ENCODE data around the gene WDR90. TPM values are rescaled to one million over a fixed set of nuclear protein-coding genes. Genes with fewer than 3 reads are reported as not detected.

The WDR90 gene
- total RNA-seq, 1 experiment from 2014 or later: 38.3 TPM

DNA sequence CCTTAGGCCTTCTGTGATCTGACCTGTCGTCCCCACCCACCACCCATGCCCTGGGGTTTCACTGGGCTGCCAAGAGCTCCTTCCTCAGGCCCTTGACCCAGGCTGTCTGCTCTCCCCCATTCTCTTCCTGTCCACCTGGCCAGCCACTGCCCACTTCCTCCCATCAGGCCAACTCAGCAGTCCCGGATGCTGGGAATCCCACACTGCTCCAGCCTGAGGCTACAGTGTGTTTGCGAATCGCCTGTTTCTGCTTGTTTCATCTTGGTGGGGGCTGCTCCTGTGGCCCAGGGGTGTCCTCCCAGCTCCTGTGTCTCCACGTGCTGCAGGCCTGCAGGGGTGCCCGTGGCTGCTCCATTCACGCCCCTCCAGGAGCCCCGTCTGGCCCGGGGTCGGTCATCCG lies 64.9 kb downstream of the WDR90 start:
- Histone ChIP-seq H3K36me3 (replicated peaks; ENCODE audit: control insufficient read depth, insufficient read depth, low read length) (no peaks in the 10 kb centered on the region), H3K27me3 (ENCODE audit: control insufficient read depth, insufficient read depth, low read length) (peaks cover 39% of the 10 kb centered on the region), H3K4me3 (ENCODE audit: insufficient read depth, low read depth, low read length) (no peak overlapping the region)
- no peak for DNase-seq

DNA sequence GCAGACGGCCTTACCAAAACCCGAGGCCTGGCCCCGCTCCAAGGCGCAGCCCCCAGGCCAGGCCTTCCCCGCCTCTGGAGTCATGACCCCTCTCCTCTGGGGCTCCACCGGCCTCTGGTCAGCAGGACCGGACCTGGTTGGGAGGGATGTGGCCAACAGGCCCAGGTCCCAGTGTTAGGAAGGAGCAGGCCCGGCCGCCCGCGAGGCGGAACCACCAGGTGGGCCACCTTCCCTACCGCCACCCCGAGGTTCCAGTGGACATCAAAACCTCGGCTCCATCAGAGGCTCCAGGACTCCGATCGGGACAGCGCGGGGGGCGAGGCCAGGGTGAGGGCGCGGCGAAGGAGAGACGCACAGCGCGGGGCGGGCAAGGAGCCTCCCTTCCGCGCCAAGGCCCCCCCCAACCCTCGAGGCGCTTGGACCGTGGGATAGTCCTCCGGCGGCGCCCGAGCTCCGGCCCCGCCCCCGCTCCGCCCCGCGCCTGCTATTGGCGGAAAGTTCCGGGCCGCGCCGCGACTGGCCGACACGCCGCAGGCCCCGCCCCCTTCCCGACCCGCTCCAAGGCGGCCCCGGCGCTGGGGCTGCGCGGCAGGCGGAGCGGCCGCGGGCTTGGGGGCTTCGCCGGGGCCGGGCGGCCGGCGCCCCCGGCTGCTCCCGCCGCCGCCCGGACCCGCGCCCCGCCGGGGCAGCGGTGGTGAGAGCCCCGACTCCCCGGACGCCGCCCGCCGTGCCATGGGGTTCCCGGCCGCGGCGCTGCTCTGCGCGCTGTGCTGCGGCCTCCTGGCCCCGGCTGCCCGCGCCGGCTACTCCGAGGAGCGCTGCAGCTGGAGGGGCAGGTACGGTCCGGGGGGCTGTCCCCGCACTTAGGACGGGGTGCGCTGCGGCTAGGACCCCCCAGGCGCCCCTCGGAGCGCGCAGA lies 65.7 kb downstream of the WDR90 start, which contains the start of gene METRN:
TSS of gene METRN (plus strand) at position 561 of the 919 bp plus-strand sequence. CDS start at position 733, 172 bp downstream.
- Histone ChIP-seq H3K36me3 (replicated peaks; ENCODE audit: control insufficient read depth, insufficient read depth, low read length) (no peaks in the 10 kb centered on the region), H3K27me3 (ENCODE audit: control insufficient read depth, insufficient read depth, low read length) (peaks cover 35% of the 10 kb centered on the region), H3K4me3 (ENCODE audit: insufficient read depth, low read depth, low read length) (peak within 1 kb of the TSS; percentile 59)
- DNase-seq: peak; percentile 99

DNA sequence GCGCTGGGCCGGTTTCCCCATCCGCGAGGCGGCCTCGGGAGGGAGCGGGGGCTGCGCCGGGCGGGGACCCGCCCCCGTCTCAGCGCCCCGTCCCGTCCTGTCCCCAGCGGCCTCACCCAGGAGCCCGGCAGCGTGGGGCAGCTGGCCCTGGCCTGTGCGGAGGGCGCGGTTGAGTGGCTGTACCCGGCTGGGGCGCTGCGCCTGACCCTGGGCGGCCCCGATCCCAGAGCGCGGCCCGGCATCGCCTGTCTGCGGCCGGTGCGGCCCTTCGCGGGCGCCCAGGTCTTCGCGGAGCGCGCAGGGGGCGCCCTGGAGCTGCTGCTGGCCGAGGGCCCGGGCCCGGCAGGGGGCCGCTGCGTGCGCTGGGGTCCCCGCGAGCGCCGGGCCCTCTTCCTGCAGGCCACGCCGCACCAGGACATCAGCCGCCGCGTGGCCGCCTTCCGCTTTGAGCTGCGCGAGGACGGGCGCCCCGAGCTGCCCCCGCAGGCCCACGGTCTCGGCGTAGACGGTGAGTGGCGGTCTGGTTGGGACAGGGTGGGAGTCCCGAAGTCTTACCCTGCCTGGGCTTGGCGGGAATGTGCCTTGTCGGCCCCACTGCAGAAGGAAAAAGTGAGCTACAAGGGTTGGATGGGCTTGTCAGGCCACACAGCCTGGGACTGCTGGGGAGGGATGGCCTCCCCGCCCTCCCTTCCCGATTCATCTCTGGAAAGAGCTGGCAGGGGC lies 66.5 kb downstream of the WDR90 start:
- H3K36me3 ChIP-seq (replicated peaks; ENCODE audit: control insufficient read depth, insufficient read depth, low read length): no peaks in the 10 kb centered on the region
- DNase-seq: peak; percentile 92
- H3K4me3 ChIP-seq (ENCODE audit: insufficient read depth, low read depth, low read length): peak overlapping the region; percentile 59
- H3K27me3 ChIP-seq (ENCODE audit: control insufficient read depth, insufficient read depth, low read length): peaks cover 31% of the 10 kb centered on the region

DNA sequence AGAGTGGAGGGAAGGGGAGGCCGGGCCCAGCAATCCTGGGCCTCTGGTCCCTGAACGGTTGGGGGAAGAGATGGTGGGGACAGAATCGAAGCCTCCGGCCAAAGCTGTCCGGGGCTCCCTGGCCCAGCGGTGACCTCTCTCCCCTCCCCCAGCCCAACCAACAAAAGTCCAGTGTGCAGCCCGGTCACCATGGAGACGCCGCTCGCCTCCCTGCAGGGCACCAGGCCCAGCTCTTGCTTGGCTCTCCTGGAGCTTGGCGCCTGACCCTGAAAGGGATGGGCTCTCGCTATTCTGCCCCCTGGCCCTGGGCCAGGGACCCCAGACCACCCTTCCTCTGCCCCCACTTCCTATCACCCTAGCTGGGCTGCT lies 67.0 kb downstream of the WDR90 start:
- Histone ChIP-seq H3K27me3 (ENCODE audit: control insufficient read depth, insufficient read depth, low read length) (peaks cover 29% of the 10 kb centered on the region), H3K4me3 (ENCODE audit: insufficient read depth, low read depth, low read length) (peak overlapping the region; percentile 32; the same call in 1 of the 2 replicates), H3K36me3 (replicated peaks; ENCODE audit: control insufficient read depth, insufficient read depth, low read length) (no peaks in the 10 kb centered on the region)
- peak; percentile 90 for DNase-seq

DNA sequence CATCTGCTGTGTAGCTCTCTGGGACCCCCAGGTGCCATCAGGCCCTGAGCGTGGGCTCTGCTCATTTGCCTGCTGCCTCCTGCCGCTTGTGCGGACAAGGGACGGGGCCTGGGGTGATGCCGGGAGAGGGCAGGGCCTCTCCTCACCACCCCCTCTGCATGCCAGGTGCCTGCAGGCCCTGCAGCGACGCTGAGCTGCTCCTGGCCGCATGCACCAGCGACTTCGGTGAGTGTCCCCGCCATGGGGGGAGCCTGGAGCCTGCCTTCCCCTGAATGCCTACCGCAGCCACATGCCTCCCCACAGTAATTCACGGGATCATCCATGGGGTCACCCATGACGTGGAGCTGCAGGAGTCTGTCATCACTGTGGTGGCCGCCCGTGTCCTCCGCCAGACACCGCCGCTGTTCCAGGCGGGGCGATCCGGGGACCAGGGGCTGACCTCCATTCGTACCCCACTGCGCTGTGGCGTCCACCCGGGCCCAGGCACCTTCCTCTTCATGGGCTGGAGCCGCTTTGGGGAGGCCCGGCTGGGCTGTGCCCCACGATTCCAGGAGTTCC lies 67.7 kb downstream of the WDR90 start:
- no peaks in the 10 kb centered on the region for H3K36me3 ChIP-seq (replicated peaks; ENCODE audit: control insufficient read depth, insufficient read depth, low read length)
- H3K27me3 ChIP-seq (ENCODE audit: control insufficient read depth, insufficient read depth, low read length): peaks cover 29% of the 10 kb centered on the region
- no peak overlapping the region for H3K4me3 ChIP-seq (ENCODE audit: insufficient read depth, low read depth, low read length)
- DNase-seq: no peak

Other genes starting within 250 kb of the WDR90 start
- 20.1 and 21.4 TPM in 2 replicates for gene DECR2, start 247.5 kb upstream of the WDR90 start, total RNA-seq (2014; rRNA removed; shearing (Covaris generic))
- gene RAB11FIP3, start 223.7 kb upstream of the WDR90 start, total RNA-seq (2014; rRNA removed; shearing (Covaris generic)): 25.2 and 27.9 TPM in 2 replicates
- 80.6 and 87.5 TPM in 2 replicates for gene CAPN15, start 121.7 kb upstream of the WDR90 start, total RNA-seq (2014; rRNA removed; shearing (Covaris generic))
- gene PRR35, start 89.0 kb upstream of the WDR90 start, total RNA-seq (2014; rRNA removed; shearing (Covaris generic)): 0.28 and 0.85 TPM in 2 replicates
- 1.1 TPM in 2 replicates for gene NHLRC4, start 82.4 kb upstream of the WDR90 start, total RNA-seq (2014; rRNA removed; shearing (Covaris generic))
- gene PIGQ, start 79.4 kb upstream of the WDR90 start, total RNA-seq (2014; rRNA removed; shearing (Covaris generic)): 42.2 and 44.6 TPM in 2 replicates
- 26.3 and 26.4 TPM in 2 replicates for gene RAB40C, start 59.3 kb upstream of the WDR90 start, total RNA-seq (2014; rRNA removed; shearing (Covaris generic))
- gene WFIKKN1, start 18.4 kb upstream of the WDR90 start, total RNA-seq (2014; rRNA removed; shearing (Covaris generic)): 4.5 and 5.5 TPM in 2 replicates
- gene METTL26, start 13.1 kb upstream of the WDR90 start, total RNA-seq (2014; rRNA removed; shearing (Covaris generic)): 129 and 135 TPM in 2 replicates
- gene MCRIP2, start 7.5 kb upstream of the WDR90 start, total RNA-seq (2014; rRNA removed; shearing (Covaris generic)): 71.5 and 83.1 TPM in 2 replicates
- 164 and 174 TPM in 2 replicates for gene RHOT2, start 18.8 kb downstream of the WDR90 start, total RNA-seq (2014; rRNA removed; shearing (Covaris generic))
- 3.1 and 5.9 TPM in 2 replicates for gene RHBDL1, start 26.3 kb downstream of the WDR90 start, total RNA-seq (2014; rRNA removed; shearing (Covaris generic))
- 85.3 and 115 TPM in 2 replicates for gene STUB1, start 31.0 kb downstream of the WDR90 start, total RNA-seq (2014; rRNA removed; shearing (Covaris generic))
- 63.8 and 88.2 TPM in 2 replicates for gene JMJD8, start 35.0 kb downstream of the WDR90 start, total RNA-seq (2014; rRNA removed; shearing (Covaris generic))
- gene WDR24, start 41.0 kb downstream of the WDR90 start, total RNA-seq (2014; rRNA removed; shearing (Covaris generic)): 18.3 and 18.9 TPM in 2 replicates
- gene FBXL16, start 56.4 kb downstream of the WDR90 start, total RNA-seq (2014; rRNA removed; shearing (Covaris generic)): 2.8 and 7.1 TPM in 2 replicates
- 49.6 and 64.2 TPM in 2 replicates for gene METRN, start 65.8 kb downstream of the WDR90 start, total RNA-seq (2014; rRNA removed; shearing (Covaris generic))
- gene ANTKMT, start 71.8 kb downstream of the WDR90 start, total RNA-seq (2014; rRNA removed; shearing (Covaris generic)): 22.6 and 29.8 TPM in 2 replicates
- gene CCDC78, start 77.1 kb downstream of the WDR90 start, total RNA-seq (2014; rRNA removed; shearing (Covaris generic)): 11.3 and 21.0 TPM in 2 replicates
- gene HAGHL, start 77.7 kb downstream of the WDR90 start, total RNA-seq (2014; rRNA removed; shearing (Covaris generic)): 26.6 and 33.1 TPM in 2 replicates
- 42.6 and 46.1 TPM in 2 replicates for gene CIAO3, start 91.6 kb downstream of the WDR90 start, total RNA-seq (2014; rRNA removed; shearing (Covaris generic))
- gene MSLN, start 111.4 kb downstream of the WDR90 start, total RNA-seq (2014; rRNA removed; shearing (Covaris generic)): 0.15 TPM in 1 of 2 replicates, not detected in the other
- 58.7 and 63.4 TPM in 2 replicates for gene RPUSD1, start 139.0 kb downstream of the WDR90 start, total RNA-seq (2014; rRNA removed; shearing (Covaris generic))
- gene CHTF18, start 139.3 kb downstream of the WDR90 start, total RNA-seq (2014; rRNA removed; shearing (Covaris generic)): 65.9 and 80.8 TPM in 2 replicates
- gene GNG13, start 151.4 kb downstream of the WDR90 start, total RNA-seq (2014; rRNA removed; shearing (Covaris generic)): not detected in 2 replicates